MM.1S (cell line): ENCODE measurements around the gene IRF3.

Source experiments
- EZH2 ChIP-seq: fragments of 300-600 bp; sonication (generic); optimal IDR thresholded peaks from 2 replicates; pipeline ENCODE3; 2017; ENCODE audit warnings: low read depth, mild to moderate bottlenecking, antibody characterized with exemption, low read length, mixed read lengths
- EZH2phosphoT487 ChIP-seq: fragments of 300-600 bp; sonication (generic); IDR thresholded peaks from 2 replicates; pipeline ENCODE4 v1.6.1; 2018; ENCODE audit warnings: antibody characterized with exemption, low read length
- TF ChIP-seq, protein P1 (sequence below): fragments of 300-600 bp; sonication (generic); IDR thresholded peaks from 2 replicates; pipeline ENCODE4 v1.5.1; 2016; ENCODE audit warnings: antibody characterized with exemption, low read length, mixed read lengths

DNA sequence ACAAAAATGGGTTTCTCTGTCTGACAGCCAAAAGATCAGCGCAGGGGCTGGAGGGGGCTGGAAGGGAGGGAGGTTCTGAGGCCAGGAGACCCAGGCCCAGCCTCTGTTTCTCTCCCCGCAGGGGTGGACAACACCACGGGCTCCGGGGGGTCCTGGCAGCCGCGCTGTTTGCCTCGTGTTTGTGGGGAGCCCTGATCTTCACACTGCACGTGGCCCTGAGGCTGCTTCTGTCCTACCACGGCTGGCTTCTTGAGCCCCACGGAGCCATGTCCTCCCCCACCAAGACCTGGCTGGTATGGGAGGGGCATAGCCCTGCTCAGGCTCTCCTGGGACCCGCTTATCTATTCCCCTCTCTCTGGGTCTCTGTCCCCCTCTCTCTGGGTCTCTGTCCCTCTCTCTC lies 34.9 kb upstream of the IRF3 start:
- TF ChIP-seq, protein P1, sequence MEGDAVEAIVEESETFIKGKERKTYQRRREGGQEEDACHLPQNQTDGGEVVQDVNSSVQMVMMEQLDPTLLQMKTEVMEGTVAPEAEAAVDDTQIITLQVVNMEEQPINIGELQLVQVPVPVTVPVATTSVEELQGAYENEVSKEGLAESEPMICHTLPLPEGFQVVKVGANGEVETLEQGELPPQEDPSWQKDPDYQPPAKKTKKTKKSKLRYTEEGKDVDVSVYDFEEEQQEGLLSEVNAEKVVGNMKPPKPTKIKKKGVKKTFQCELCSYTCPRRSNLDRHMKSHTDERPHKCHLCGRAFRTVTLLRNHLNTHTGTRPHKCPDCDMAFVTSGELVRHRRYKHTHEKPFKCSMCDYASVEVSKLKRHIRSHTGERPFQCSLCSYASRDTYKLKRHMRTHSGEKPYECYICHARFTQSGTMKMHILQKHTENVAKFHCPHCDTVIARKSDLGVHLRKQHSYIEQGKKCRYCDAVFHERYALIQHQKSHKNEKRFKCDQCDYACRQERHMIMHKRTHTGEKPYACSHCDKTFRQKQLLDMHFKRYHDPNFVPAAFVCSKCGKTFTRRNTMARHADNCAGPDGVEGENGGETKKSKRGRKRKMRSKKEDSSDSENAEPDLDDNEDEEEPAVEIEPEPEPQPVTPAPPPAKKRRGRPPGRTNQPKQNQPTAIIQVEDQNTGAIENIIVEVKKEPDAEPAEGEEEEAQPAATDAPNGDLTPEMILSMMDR: no peak
- TF ChIP-seq EZH2: no peak
- no peak for TF ChIP-seq EZH2phosphoT487
